Activated CD4-positive, alpha-beta memory T cell treated with anti-CD3 and anti-CD28 coated beads for 36 hours (primary cell): ENCODE data around the gene C1D. TPM values are rescaled to one million over a fixed set of nuclear protein-coding genes. Genes with fewer than 3 reads are reported as not detected.

Experiments used
- CTCF ChIA-PET: fragments of 350-600 bp; sonication (Branson Sonifier 250); formaldehyde crosslinking; loops from one replicate; lab custom pipeline; 2021; ENCODE audit warnings: antibody characterized with exemption, inconsistent platforms; lab: Charles Lee
- POLR2A ChIA-PET: fragments of 350-600 bp; sonication (Branson Sonifier 250); formaldehyde crosslinking; loops from one replicate; lab custom pipeline; 2021; ENCODE audit warnings: antibody characterized with exemption; lab: Charles Lee
- DNase-seq: peaks from one replicate; pipeline ENCODE4 v3.0.0-alpha.2; 2020
- H3K27ac Mint-ChIP-seq: one replicate; pipeline ENCODE4 v1.8.0; 2021; ENCODE audit warnings: mixed read lengths
- H3K27me3 Mint-ChIP-seq: one replicate; pipeline ENCODE4 v1.8.0; 2021; ENCODE audit warnings: mixed read lengths
- H3K36me3 Mint-ChIP-seq: one replicate; pipeline ENCODE4 v1.8.0; 2021; ENCODE audit warnings: mixed read lengths
- H3K4me1 Mint-ChIP-seq: one replicate; pipeline ENCODE4 v1.8.0; 2021; ENCODE audit warnings: low read depth, mixed read lengths
- H3K4me3 Mint-ChIP-seq: one replicate; pipeline ENCODE4 v1.8.0; 2021; ENCODE audit warnings: mild to moderate bottlenecking, mixed read lengths
- H3K9me3 Mint-ChIP-seq: one replicate; pipeline ENCODE4 v1.8.0; 2021; ENCODE audit warnings: mixed read lengths
- intact Hi-C: fragments of 100-400 bp; cut with micrococcal nuclease; formaldehyde crosslinking; loops from one replicate; pipeline ENCODE4 v1.15.1; 2023
- total RNA-seq, 2 experiments: library from RNA; stranded (reverse); gene quantifications; one replicate each; pipeline ENCODE4 v1.2.3, GENCODE V29; 2021

The C1D gene
- total RNA-seq = 10 to 100 TPM; 20.8 to 23.1 TPM

GRCh38 chr2:68062680-68063387 is at the start of gene C1D:
C1D (minus strand) TSS chr2:68063004; CDS start chr2:68047310, 15,694 bp downstream.
- POLR2A ChIA-PET = interaction anchor here (0.6 to 1.5 kb wide), 3 partner anchors 8 to 94 kb away, joined by 3 to 5 read pairs (median 3); a partner anchor contains a TSS
- no peaks in the 10 kb centered on the region for H3K27me3 Mint-ChIP-seq
- H3K36me3 Mint-ChIP-seq = no peaks in the 10 kb centered on the region
- H3K9me3 Mint-ChIP-seq = no peaks in the 10 kb centered on the region
- intact Hi-C loops = loop anchor here (1.0 to 5.0 kb wide), 3 partner anchors 94 to 666 kb away; partner anchors contain the start of genes ETAA1, PNO1 and PPP3R1
- peaks cover 37% of the 10 kb centered on the region for H3K4me1 Mint-ChIP-seq
- H3K27ac Mint-ChIP-seq = peak within 1 kb of the TSS; percentile 92
- CTCF ChIA-PET = interaction anchor here (1.0 to 1.3 kb wide), 3 partner anchors 59 to 192 kb away, joined by 3 read pairs; partner anchors contain the start of gene PNO1
- peak; percentile 96 for DNase-seq
- H3K4me3 Mint-ChIP-seq = peak within 1 kb of the TSS; percentile 89

GRCh38 chr2:68110102-68110501 is 47.3 kb upstream of the C1D start:
- CTCF ChIA-PET = interaction anchor here (2.7 kb wide), 1 partner anchor 12 kb away, joined by 7 read pairs; no protein-coding TSS in a partner anchor
- POLR2A ChIA-PET = no interaction called here
- DNase-seq = no peak
- H3K4me1 Mint-ChIP-seq = no peaks in the 10 kb centered on the region
- no peak overlapping the region for H3K4me3 Mint-ChIP-seq
- peaks cover 10% of the 10 kb centered on the region for H3K36me3 Mint-ChIP-seq
- H3K27ac Mint-ChIP-seq = no peak overlapping the region
- no peaks in the 10 kb centered on the region for H3K27me3 Mint-ChIP-seq
- intact Hi-C loops = no loop called here
- H3K9me3 Mint-ChIP-seq = peaks cover 16% of the 10 kb centered on the region

- no peak overlapping the region for H3K4me3 Mint-ChIP-seq
- no peaks in the 10 kb centered on the region for H3K4me1 Mint-ChIP-seq
- POLR2A ChIA-PET = interaction anchor here (0.7 kb wide), 1 partner anchor 45 kb away, joined by 3 read pairs; the partner anchor contains the start of gene C1D
- DNase-seq = no peak
- H3K27me3 Mint-ChIP-seq = no peaks in the 10 kb centered on the region
- CTCF ChIA-PET = interaction anchor here (2.7 kb wide), 1 partner anchor 14 kb away, joined by 7 read pairs; no protein-coding TSS in a partner anchor
- H3K9me3 Mint-ChIP-seq = peaks cover 20% of the 10 kb centered on the region
- no peak overlapping the region for H3K27ac Mint-ChIP-seq
- intact Hi-C loops = no loop called here
- H3K36me3 Mint-ChIP-seq = peaks cover 10% of the 10 kb centered on the region
Observed at GRCh38 chr2:68108120-68108519, 45.3 kb upstream of the C1D start.

- H3K4me1 Mint-ChIP-seq = no peaks in the 10 kb centered on the region
- no peak overlapping the region for H3K27ac Mint-ChIP-seq
- peaks cover 10% of the 10 kb centered on the region for H3K36me3 Mint-ChIP-seq
- ChIA-PET POLR2A (no interaction called here), CTCF (interaction anchor here (2.7 kb wide), 1 partner anchor 15 kb away, joined by 7 read pairs; no protein-coding TSS in a partner anchor)
- H3K4me3 Mint-ChIP-seq = no peak overlapping the region
- no peaks in the 10 kb centered on the region for H3K27me3 Mint-ChIP-seq
- peaks cover 20% of the 10 kb centered on the region for H3K9me3 Mint-ChIP-seq
- intact Hi-C loops = no loop called here
- DNase-seq = no peak
Observed at GRCh38 chr2:68107475-68107874, 44.7 kb upstream of the C1D start.

GRCh38 chr2:68104111-68104835 is 41.5 kb upstream of the C1D start:
- no peak overlapping the region for H3K4me3 Mint-ChIP-seq
- no peak for DNase-seq
- H3K27ac Mint-ChIP-seq = no peak overlapping the region
- H3K36me3 Mint-ChIP-seq = peaks cover 10% of the 10 kb centered on the region
- ChIA-PET POLR2A (no interaction called here), CTCF (no interaction called here)
- no peaks in the 10 kb centered on the region for H3K27me3 Mint-ChIP-seq
- intact Hi-C loops = no loop called here
- no peaks in the 10 kb centered on the region for H3K4me1 Mint-ChIP-seq
- H3K9me3 Mint-ChIP-seq = peaks cover 20% of the 10 kb centered on the region

- Mint-ChIP-seq H3K4me3 (no peak overlapping the region), H3K9me3 (peaks cover 20% of the 10 kb centered on the region), H3K4me1 (no peaks in the 10 kb centered on the region), H3K27me3 (no peaks in the 10 kb centered on the region), H3K36me3 (peaks cover 10% of the 10 kb centered on the region), H3K27ac (no peak overlapping the region)
- ChIA-PET POLR2A (no interaction called here), CTCF (no interaction called here)
- intact Hi-C loops = no loop called here
- DNase-seq = no peak
Observed at GRCh38 chr2:68103709-68104055, 40.9 kb upstream of the C1D start.

- peaks cover 20% of the 10 kb centered on the region for H3K9me3 Mint-ChIP-seq
- H3K27me3 Mint-ChIP-seq = no peaks in the 10 kb centered on the region
- intact Hi-C loops = no loop called here
- peaks cover 10% of the 10 kb centered on the region for H3K36me3 Mint-ChIP-seq
- no peaks in the 10 kb centered on the region for H3K4me1 Mint-ChIP-seq
- H3K27ac Mint-ChIP-seq = no peak overlapping the region
- no peak overlapping the region for H3K4me3 Mint-ChIP-seq
- no peak for DNase-seq
- CTCF ChIA-PET = interaction anchor here (1.2 kb wide), 1 partner anchor 19 kb away, joined by 3 read pairs; no protein-coding TSS in a partner anchor
- POLR2A ChIA-PET = no interaction called here
Observed at GRCh38 chr2:68103030-68103708, 40.4 kb upstream of the C1D start.

GRCh38 chr2:68100189-68100588 is 37.4 kb upstream of the C1D start:
- Mint-ChIP-seq H3K27me3 (no peaks in the 10 kb centered on the region), H3K4me1 (no peaks in the 10 kb centered on the region), H3K27ac (no peak overlapping the region), H3K36me3 (no peaks in the 10 kb centered on the region), H3K4me3 (no peak overlapping the region), H3K9me3 (peaks cover 5% of the 10 kb centered on the region)
- intact Hi-C loops = no loop called here
- POLR2A ChIA-PET = no interaction called here
- DNase-seq = no peak
- CTCF ChIA-PET = no interaction called here

- intact Hi-C loops = no loop called here
- H3K4me1 Mint-ChIP-seq = no peaks in the 10 kb centered on the region
- H3K4me3 Mint-ChIP-seq = no peak overlapping the region
- no peaks in the 10 kb centered on the region for H3K9me3 Mint-ChIP-seq
- POLR2A ChIA-PET = no interaction called here
- H3K27ac Mint-ChIP-seq = no peak overlapping the region
- no peaks in the 10 kb centered on the region for H3K27me3 Mint-ChIP-seq
- DNase-seq = no peak
- CTCF ChIA-PET = no interaction called here
- H3K36me3 Mint-ChIP-seq = no peaks in the 10 kb centered on the region
Observed at GRCh38 chr2:68099260-68099659, 36.5 kb upstream of the C1D start.

GRCh38 chr2:68098291-68098797 is 35.5 kb upstream of the C1D start:
- CTCF ChIA-PET = no interaction called here
- Mint-ChIP-seq H3K27ac (no peak overlapping the region), H3K36me3 (no peaks in the 10 kb centered on the region), H3K27me3 (no peaks in the 10 kb centered on the region), H3K4me3 (no peak overlapping the region), H3K4me1 (no peaks in the 10 kb centered on the region), H3K9me3 (no peaks in the 10 kb centered on the region)
- DNase-seq = no peak
- intact Hi-C loops = no loop called here
- POLR2A ChIA-PET = no interaction called here

GRCh38 chr2:68094111-68094510 is 31.3 kb upstream of the C1D start:
- Mint-ChIP-seq H3K36me3 (no peaks in the 10 kb centered on the region), H3K4me3 (no peak overlapping the region), H3K9me3 (no peaks in the 10 kb centered on the region), H3K27ac (no peak overlapping the region), H3K4me1 (peaks cover 9% of the 10 kb centered on the region), H3K27me3 (no peaks in the 10 kb centered on the region)
- intact Hi-C loops = no loop called here
- ChIA-PET CTCF (no interaction called here), POLR2A (interaction anchor here (1.1 kb wide), 1 partner anchor 23 kb away, joined by 3 read pairs; no protein-coding TSS in a partner anchor)
- no peak for DNase-seq

GRCh38 chr2:68093634-68094033 is 30.8 kb upstream of the C1D start:
- Mint-ChIP-seq H3K9me3 (no peaks in the 10 kb centered on the region), H3K4me3 (no peak overlapping the region), H3K4me1 (peaks cover 10% of the 10 kb centered on the region), H3K36me3 (no peaks in the 10 kb centered on the region), H3K27me3 (no peaks in the 10 kb centered on the region), H3K27ac (no peak overlapping the region)
- ChIA-PET CTCF (no interaction called here), POLR2A (interaction anchor here (1.1 kb wide), 1 partner anchor 23 kb away, joined by 3 read pairs; no protein-coding TSS in a partner anchor)
- DNase-seq = no peak
- intact Hi-C loops = no loop called here
